ENCODE measurements around the gene DDRGK1.
A peak's percentile ranks its signal among the peaks of the same experiment; 100 is the strongest.
"Not testable (repeated sequence)": the region's sequence is repeated elsewhere in the genome, so short reads cannot be mapped to it uniquely, and the experiment has no call there.

Gene DDRGK1

GRCh38 chr20:3163099-3164042 lies 41.1 kb downstream of the DDRGK1 start:
- DNase-seq: no peak

GRCh38 chr20:3162080-3162611 lies 42.3 kb downstream of the DDRGK1 start:
- no peak for DNase-seq

GRCh38 chr20:3161316-3162079 lies 43.0 kb downstream of the DDRGK1 start:
- DNase-seq: no peak

DNA sequence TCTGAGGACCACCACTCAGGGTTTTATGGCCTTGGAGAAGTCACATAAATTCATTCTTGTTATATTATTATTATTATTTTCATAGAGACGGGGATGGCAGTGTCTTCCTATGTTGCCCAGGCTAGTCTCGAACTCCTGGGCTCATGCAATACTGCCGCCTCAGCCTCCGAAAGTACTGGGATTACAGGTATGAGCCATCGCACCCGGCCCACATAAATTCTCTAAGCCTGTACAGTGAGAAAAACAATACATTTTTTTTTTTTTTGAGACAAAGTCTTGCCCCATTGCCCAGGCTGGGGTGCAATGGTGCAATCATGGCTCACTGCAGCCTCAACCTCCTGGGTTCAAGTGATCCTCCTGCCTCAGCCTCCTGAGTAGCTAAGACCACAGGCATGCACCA lies 44.1 kb downstream of the DDRGK1 start:
- DNase-seq: no peak

DNA sequence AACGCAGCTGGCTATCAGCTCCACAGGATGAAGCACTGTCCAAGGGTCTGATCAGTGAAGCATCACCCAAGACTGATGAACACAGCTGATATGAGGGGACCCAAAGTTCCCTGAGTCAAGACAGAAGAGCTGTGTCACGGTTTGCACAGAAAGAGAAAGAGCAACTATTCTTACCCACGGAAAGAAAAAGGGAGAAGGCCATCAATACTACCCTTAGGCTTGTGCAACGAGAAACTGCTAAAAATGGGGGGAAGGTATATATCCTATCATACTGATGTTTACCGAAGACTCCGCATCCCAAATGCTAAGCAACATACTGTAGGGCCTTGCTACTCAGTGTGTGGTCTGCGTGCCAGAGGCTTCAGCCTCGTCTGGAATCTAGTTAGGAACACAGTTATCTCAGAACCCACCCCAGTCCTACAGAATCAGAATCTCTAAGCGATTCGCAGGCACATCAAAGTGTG lies 45.5 kb downstream of the DDRGK1 start:
- peak; percentile 64 for DNase-seq

DNA sequence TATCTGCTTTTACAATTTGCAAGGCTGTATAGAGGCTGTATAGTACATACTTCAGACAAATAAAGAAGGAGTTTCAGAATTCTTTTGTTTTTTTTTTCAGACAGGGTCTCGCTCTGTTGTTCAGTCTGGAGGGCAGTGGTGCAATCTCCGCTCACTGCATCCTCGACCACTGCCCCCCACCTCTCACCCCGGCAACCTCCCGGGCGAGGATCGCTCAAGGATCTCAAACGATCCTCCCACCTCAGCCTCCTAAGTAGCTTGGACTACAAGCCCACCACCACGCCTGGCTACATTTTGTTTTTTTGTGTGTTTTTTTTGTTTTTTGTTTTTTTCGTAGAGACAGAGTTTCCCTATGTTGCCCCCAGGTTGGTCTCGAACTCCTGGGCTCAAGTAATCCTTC lies 46.7 kb downstream of the DDRGK1 start:
- DNase-seq: no peak

GRCh38 chr20:3156811-3157619 lies 47.5 kb downstream of the DDRGK1 start:
- DNase-seq: peak; percentile 72

DNA sequence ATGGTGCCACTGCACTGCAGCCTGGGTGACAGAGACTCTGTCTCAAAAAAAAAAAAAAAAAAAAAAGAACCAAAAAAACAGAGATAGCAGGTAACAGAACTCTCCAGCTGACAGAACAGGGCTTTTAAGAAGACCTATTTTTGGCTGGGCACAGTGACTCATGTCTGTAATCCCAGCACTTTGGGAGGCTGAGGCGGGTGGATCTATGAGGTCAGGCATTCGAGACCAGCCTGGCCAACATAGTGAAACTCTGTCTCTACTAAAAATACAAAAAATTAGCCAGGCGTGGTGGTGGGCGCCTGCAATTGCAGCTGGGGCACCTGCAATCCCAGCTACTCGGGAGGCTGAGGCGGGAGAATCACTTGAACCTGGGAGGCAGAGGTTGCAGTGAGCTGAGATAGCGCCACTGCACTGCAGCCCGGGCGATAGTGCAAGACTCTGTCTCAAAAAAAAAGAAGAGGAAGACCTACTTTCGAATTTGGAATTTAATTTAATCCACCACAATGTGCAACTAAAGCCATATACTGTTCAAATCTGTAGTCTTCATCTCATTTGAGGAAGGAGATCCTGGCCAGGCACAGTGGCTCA lies 52.3 kb downstream of the DDRGK1 start:
- DNase-seq: not testable (repeated sequence)

GRCh38 chr20:3150908-3151307 lies 53.6 kb downstream of the DDRGK1 start:
- DNase-seq: no peak

DNA sequence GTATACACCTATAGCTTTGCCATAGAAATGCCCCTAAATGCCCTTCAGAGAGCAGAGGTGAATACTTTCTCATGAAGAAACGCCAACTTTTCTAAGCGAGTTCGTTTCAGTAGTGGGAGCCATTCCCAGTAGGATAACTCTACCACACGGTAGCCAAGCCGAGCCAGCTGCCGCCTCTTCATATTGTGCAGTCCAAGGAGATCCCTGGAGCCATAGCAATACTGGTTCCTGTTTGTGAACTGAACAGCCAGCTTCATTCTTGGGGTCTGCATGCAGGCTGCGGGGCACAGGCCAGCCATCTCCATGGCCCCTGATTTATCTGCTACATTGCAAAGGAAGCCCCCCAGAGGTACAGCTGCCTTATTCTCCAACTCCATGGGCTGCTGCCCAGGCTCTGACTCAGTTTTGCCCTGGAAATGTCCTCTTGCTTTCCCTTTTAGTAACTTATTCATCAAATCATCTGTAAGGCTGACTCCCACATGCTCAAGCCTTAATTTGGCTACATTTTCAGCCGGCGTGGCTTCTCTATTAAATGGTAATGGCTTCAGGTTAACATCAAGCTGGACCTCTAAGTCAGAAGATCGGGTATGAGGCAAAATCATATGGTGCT lies 57.6 kb downstream of the DDRGK1 start:
- no peak for DNase-seq

GRCh38 chr20:3141757-3142156 lies 62.7 kb downstream of the DDRGK1 start:
- no peak for DNase-seq

Data from suppressor macrophage treated with lipopolysaccharide for 4 hours (primary cell).